Tibial nerve (tissue), 4 donors: Measurements from ENCODE around the gene SLC7A7. TPM values are rescaled to one million over a fixed set of nuclear protein-coding genes. Genes with fewer than 3 reads are reported as not detected.

ENCODE experiments used
- DNase-seq, 2 donors: peaks; one replicate each; pipeline ENCODE4 v3.0.0-alpha.2; 2019; ENCODE audit warnings: low spot score in 2 of 2
- H3K27ac ChIP-seq, 4 donors: fragments of 200-600 bp; sonication (generic) in 3 of 4; one replicate each; pipeline ENCODE4 v1.5.1; 2017 to 2019; ENCODE audit warnings: mild to moderate bottlenecking in 1 of 4
- H3K27me3 ChIP-seq, 2 donors: fragments of 200-600 bp; sonication (generic) in 1 of 2; one replicate each; pipeline versions ENCODE4 v1.5.1 to v1.6.0; 2017 to 2019
- H3K36me3 ChIP-seq, 3 donors: fragments of 200-600 bp; sonication (generic); one replicate each; pipeline ENCODE4 v1.5.1; 2018 to 2019
- H3K4me1 ChIP-seq, 4 donors: fragments of 200-600 bp; sonication (generic) in 3 of 4; one replicate each; pipeline ENCODE4 v1.5.1; 2017 to 2019
- H3K4me3 ChIP-seq, 4 donors: fragments of 200-600 bp; sonication (generic) in 3 of 4; one replicate each; pipeline ENCODE4 v1.5.1; 2017 to 2019; ENCODE audit warnings: mild to moderate bottlenecking in 1 of 4, moderate library complexity in 1 of 4
- H3K9me3 ChIP-seq, 4 donors: fragments of 200-600 bp; sonication (generic) in 3 of 4; one replicate each; pipeline ENCODE4 v1.5.1; 2017 to 2019
- EP300 ChIP-seq, 2 donors: sonication (generic); formaldehyde crosslinking; IDR thresholded peaks; one replicate each; pipeline ENCODE4 v1.6.1; 2017; ENCODE audit warnings: antibody characterized with exemption in 2 of 2, mild to moderate bottlenecking in 1 of 2
- POLR2A ChIP-seq, 2 donors: fragments of 450-650 bp; IDR thresholded peaks; one replicate each; pipeline ENCODE4 v1.6.1; 2017; ENCODE audit warnings: antibody characterized with exemption in 2 of 2, mild to moderate bottlenecking in 2 of 2, moderate library complexity in 2 of 2
- WGBS, 2 donors: methylation state at CpG; one replicate each; pipeline ENCODE4 v1.1.5; 2018; 5-methylcytosine and 5-hydroxymethylcytosine counted together
- total RNA-seq, 4 donors: library from RNA; depleted of rRNA; stranded (reverse); fragments of >200 nt; gene quantifications; one replicate each; pipeline ENCODE4 v1.1.0, GENCODE V29; 2016
- TF ChIP-seq, protein P1 (sequence below), 5 experiments: fragments of 200-600 bp in 3 of 5; fragments of 450-650 bp in 2 of 5; sonication (generic) in 3 of 5; IDR thresholded peaks; one replicate each; pipeline ENCODE4 v1.5.1; 2016 to 2019; ENCODE audit warnings: antibody characterized with exemption in 5 of 5, mild to moderate bottlenecking in 3 of 5, moderate library complexity in 2 of 5

Gene SLC7A7
- total RNA-seq, 4 donors from 2014 or later, result 8.4 to 39.8 (median 19.0) TPM

GRCh38 chr14:22846811-22847307 lies 31.6 kb upstream of the SLC7A7 start:
- no peak for DNase-seq
- Histone ChIP-seq H3K4me1 (peaks cover 10 to 91% (median 56%) of the 10 kb centered on the region in 4 donors), H3K27me3 (no peaks in the 10 kb centered on the region), H3K4me3 (no peak overlapping the region), H3K27ac (peak overlapping the region; percentile 78 to 98 (median 90)), H3K36me3 (peaks cover 4 to 51% (median 9%) of the 10 kb centered on the region in 3 donors), H3K9me3 (no peaks in the 10 kb centered on the region)
- WGBS, 2 donors, result 43 to 58% methylated on average over 11 of the region's 11 CpGs
- TF ChIP-seq POLR2A (IDR thresholded peaks at IDR 0.05), result no peak
- TF ChIP-seq, protein P1, sequence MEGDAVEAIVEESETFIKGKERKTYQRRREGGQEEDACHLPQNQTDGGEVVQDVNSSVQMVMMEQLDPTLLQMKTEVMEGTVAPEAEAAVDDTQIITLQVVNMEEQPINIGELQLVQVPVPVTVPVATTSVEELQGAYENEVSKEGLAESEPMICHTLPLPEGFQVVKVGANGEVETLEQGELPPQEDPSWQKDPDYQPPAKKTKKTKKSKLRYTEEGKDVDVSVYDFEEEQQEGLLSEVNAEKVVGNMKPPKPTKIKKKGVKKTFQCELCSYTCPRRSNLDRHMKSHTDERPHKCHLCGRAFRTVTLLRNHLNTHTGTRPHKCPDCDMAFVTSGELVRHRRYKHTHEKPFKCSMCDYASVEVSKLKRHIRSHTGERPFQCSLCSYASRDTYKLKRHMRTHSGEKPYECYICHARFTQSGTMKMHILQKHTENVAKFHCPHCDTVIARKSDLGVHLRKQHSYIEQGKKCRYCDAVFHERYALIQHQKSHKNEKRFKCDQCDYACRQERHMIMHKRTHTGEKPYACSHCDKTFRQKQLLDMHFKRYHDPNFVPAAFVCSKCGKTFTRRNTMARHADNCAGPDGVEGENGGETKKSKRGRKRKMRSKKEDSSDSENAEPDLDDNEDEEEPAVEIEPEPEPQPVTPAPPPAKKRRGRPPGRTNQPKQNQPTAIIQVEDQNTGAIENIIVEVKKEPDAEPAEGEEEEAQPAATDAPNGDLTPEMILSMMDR (IDR thresholded peaks at IDR 0.05), result no peak
- no peak for TF ChIP-seq EP300 (IDR thresholded peaks at IDR 0.05)

- Histone ChIP-seq H3K4me1 (peaks cover 10 to 90% (median 50%) of the 10 kb centered on the region in 4 donors), H3K27ac (peak overlapping the region; percentile 78 to 98 (median 90)), H3K36me3 (peaks cover 4 to 60% (median 17%) of the 10 kb centered on the region in 3 donors), H3K4me3 (no peak overlapping the region), H3K27me3 (no peaks in the 10 kb centered on the region), H3K9me3 (no peaks in the 10 kb centered on the region)
- TF ChIP-seq, protein P1 (IDR thresholded peaks at IDR 0.05), result no peak
- TF ChIP-seq EP300 (IDR thresholded peaks at IDR 0.05), result no peak
- TF ChIP-seq POLR2A (IDR thresholded peaks at IDR 0.05), result no peak
- no peak for DNase-seq
- WGBS, 2 donors, result 65 to 68% methylated on average over 24 to 26 of the region's 26 CpGs
These were observed 30.8 kb upstream of the SLC7A7 start for GRCh38 chr14:22845821-22846625.

- no peaks in the 10 kb centered on the region for H3K9me3 ChIP-seq
- H3K27me3 ChIP-seq, result no peaks in the 10 kb centered on the region
- peaks cover 10 to 90% (median 41%) of the 10 kb centered on the region in 4 donors for H3K4me1 ChIP-seq
- 86 to 93% methylated on average over 9 of the region's 9 CpGs for WGBS, 2 donors
- H3K4me3 ChIP-seq, result no peak overlapping the region
- peaks cover 4 to 60% (median 18%) of the 10 kb centered on the region in 3 donors for H3K36me3 ChIP-seq
- DNase-seq, result no peak
- peak overlapping the region in 3 of 4 donors; percentile 39 to 98 (median 94) for H3K27ac ChIP-seq
- TF ChIP-seq, protein P1 (IDR thresholded peaks at IDR 0.05), result no peak
- TF ChIP-seq POLR2A (IDR thresholded peaks at IDR 0.05), result no peak
- no peak for TF ChIP-seq EP300 (IDR thresholded peaks at IDR 0.05)
These were observed 29.8 kb upstream of the SLC7A7 start for GRCh38 chr14:22845103-22845394.

DNA sequence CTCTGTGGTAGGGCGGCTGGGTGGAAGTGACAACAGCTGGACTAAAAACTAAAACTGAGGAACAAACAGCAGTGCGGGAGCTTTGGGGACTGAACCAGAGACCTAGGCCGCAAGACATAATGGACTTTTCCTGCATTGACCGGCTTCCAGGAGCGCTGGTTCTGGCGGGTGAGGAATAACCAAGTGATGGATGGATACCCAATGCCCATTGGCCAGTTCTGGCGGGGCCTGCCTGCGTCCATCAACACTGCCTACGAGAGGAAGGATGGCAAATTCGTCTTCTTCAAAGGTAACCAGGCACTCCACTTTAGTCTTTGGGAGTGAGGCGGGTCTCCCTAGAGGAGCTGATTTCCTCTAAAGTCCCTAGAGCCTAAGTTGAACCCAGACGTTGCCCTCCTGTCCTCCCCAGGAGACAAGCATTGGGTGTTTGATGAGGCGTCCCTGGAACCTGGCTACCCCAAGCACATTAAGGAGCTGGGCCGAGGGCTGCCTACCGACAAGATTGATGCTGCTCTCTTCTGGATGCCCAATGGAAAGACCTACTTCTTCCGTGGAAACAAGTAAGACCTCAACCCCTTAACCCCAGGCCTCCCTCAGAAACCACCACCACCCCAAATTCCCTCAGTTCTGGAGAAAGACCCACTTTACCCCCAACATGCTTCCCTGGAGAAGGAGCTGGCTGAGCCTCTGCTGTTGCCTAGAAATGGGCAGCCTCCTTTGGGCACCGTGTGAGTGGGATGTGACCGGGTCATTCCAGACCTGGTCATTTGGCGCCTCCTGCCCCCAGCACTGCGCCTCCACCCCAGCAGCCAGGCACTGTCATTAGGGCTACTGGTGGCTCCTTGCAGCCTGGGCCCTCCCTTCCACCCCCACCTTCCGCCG lies 29.2 kb upstream of the SLC7A7 start:
- peaks cover 6 to 88% (median 38%) of the 10 kb centered on the region in 4 donors for H3K4me1 ChIP-seq
- H3K4me3 ChIP-seq, result no peak overlapping the region
- WGBS, 2 donors, result 84 to 85% methylated on average over 22 of the region's 22 CpGs
- H3K36me3 ChIP-seq, result peaks cover 4 to 60% (median 18%) of the 10 kb centered on the region in 3 donors
- H3K27me3 ChIP-seq, result no peaks in the 10 kb centered on the region
- TF ChIP-seq POLR2A (IDR thresholded peaks at IDR 0.05), result no peak
- TF ChIP-seq, protein P1 (IDR thresholded peaks at IDR 0.05), result no peak
- no peak for TF ChIP-seq EP300 (IDR thresholded peaks at IDR 0.05)
- DNase-seq, result no peak
- H3K9me3 ChIP-seq, result no peaks in the 10 kb centered on the region
- H3K27ac ChIP-seq, result peak overlapping the region in 3 of 4 donors; percentile 39 to 98 (median 94)
